Lung (tissue), 12 donors: ENCODE data around the gene GOLGA6L7. TPM values are rescaled to one million over a fixed set of nuclear protein-coding genes. Genes with fewer than 3 reads are reported as not detected.
"Not testable (repeated sequence)": the region's sequence is repeated elsewhere in the genome, so short reads cannot be mapped to it uniquely, and the experiment has no call there.

ENCODE experiments used
- ATAC-seq: fragments of 200-7000 bp; cut with Tn5 transposase; one replicate; pipeline ENCODE4 v1.9.1; 2020; ENCODE audit warnings: moderate number of reproducible peaks; ENCODE audit not compliant: insufficient read depth, low FRiP score
- DNase-seq, 3 donors: peaks; one replicate each; pipeline ENCODE4 v3.0.0-alpha.2; 2013 to 2017
- H3K27ac ChIP-seq, 2 donors: one replicate each; pipeline ENCODE4 v1.5.1; 2013; ENCODE audit warnings: mild to moderate bottlenecking in 2 of 2, moderate library complexity in 2 of 2, control low read depth in 1 of 2, inconsistent platforms in 1 of 2, low read depth in 1 of 2, low read length in 1 of 2
- H3K27me3 ChIP-seq, 3 donors: one replicate each; pipeline ENCODE4 v1.5.1; 2013; ENCODE audit warnings: low read length in 2 of 3; ENCODE audit not compliant: control insufficient read depth in 3 of 3, insufficient read depth in 3 of 3
- H3K36me3 ChIP-seq, 4 donors: one replicate each; pipeline ENCODE4 v1.5.1; 2013; ENCODE audit warnings: low read length in 4 of 4, mild to moderate bottlenecking in 1 of 4, moderate library complexity in 1 of 4; ENCODE audit not compliant: control insufficient read depth in 4 of 4, insufficient read depth in 4 of 4
- H3K4me1 ChIP-seq, 5 donors: one replicate each; pipeline ENCODE4 v1.5.1; 2013; ENCODE audit warnings: low read length in 5 of 5, mild to moderate bottlenecking in 2 of 5, moderate library complexity in 1 of 5; ENCODE audit not compliant: control insufficient read depth in 5 of 5, insufficient read depth in 5 of 5
- H3K4me3 ChIP-seq: one replicate; pipeline ENCODE4 v1.5.1; 2013; ENCODE audit warnings: mild to moderate bottlenecking, control low read depth, moderate library complexity
- H3K9ac ChIP-seq, 2 donors: one replicate each; pipeline ENCODE4 v1.5.1; 2013; ENCODE audit warnings: low read length in 2 of 2, control low read depth in 1 of 2; ENCODE audit not compliant: insufficient read depth in 1 of 2
- H3K9me3 ChIP-seq, 4 donors: one replicate each; pipeline ENCODE4 v1.5.1; 2013; ENCODE audit warnings: low read length in 3 of 4, mild to moderate bottlenecking in 1 of 4, moderate library complexity in 1 of 4; ENCODE audit not compliant: control insufficient read depth in 4 of 4, insufficient read depth in 3 of 4
- CTCF ChIP-seq: IDR thresholded peaks from 2 replicates; pipeline ENCODE4 v1.5.1; 2012; ENCODE audit warnings: mild to moderate bottlenecking; ENCODE audit errors: control extremely low read depth, extremely low read depth
- WGBS, 2 donors: extraction: QIAGEN DNeasy Blood & Tissue Kit; methylation state at CpG; one replicate each; pipeline ENCODE4 v1.1.7; 2013; 5-methylcytosine and 5-hydroxymethylcytosine counted together
- polyA plus RNA-seq, 2 donors: library from polyadenylated mRNA; stranded (reverse); fragments of 200-250 nt; gene quantifications; one replicate each; pipeline ENCODE4 v1.2.1, GENCODE V29; 2013
- total RNA-seq, 2 donors: library from RNA; depleted of rRNA in 1 of 2; stranded (reverse); fragments of >200 nt in 1 of 2; gene quantifications; one replicate each; pipeline ENCODE4 v1.2.1, GENCODE V29; 2014 to 2021
- donor health status: control.
- donor health status: control.
- donor health status: Bipolar disorder and iron deficiency.
- donor health status: healthy.
- donor health status: DM: yes; HTN: yes; CAD: no.

Gene GOLGA6L7
- total and polyA plus RNA-seq, 4 donors: not detected

GRCh38 chr15:28873006-28873405 is 24.6 kb upstream of the GOLGA6L7 start:
- WGBS, 2 donors: 93% methylated on average over 5 of the region's 5 CpGs
- Histone ChIP-seq H3K9me3 (peaks cover 0 to 14% (median 2%) of the 10 kb centered on the region in 4 donors), H3K9ac (no peak overlapping the region), H3K27ac (no peak overlapping the region), H3K27me3 (no peaks in the 10 kb centered on the region), H3K4me1 (peaks cover 0 to 5% (median 0%) of the 10 kb centered on the region in 5 donors), H3K4me3 (no peak overlapping the region), H3K36me3 (no peaks in the 10 kb centered on the region)
- no peak for ATAC-seq
- no peak for TF ChIP-seq CTCF
- DNase-seq: no peak

GRCh38 chr15:28871168-28871567 is 22.7 kb upstream of the GOLGA6L7 start:
- no peak for ATAC-seq
- H3K27me3 ChIP-seq: no peaks in the 10 kb centered on the region
- DNase-seq: no peak
- H3K9me3 ChIP-seq: peaks cover 0 to 19% (median 2%) of the 10 kb centered on the region in 4 donors
- H3K9ac ChIP-seq: no peak overlapping the region
- 90% methylated on average over 3 of the region's 3 CpGs for WGBS, 2 donors
- no peaks in the 10 kb centered on the region for H3K36me3 ChIP-seq
- peaks cover 0 to 5% (median 0%) of the 10 kb centered on the region in 5 donors for H3K4me1 ChIP-seq
- TF ChIP-seq CTCF: no peak
- H3K4me3 ChIP-seq: no peak overlapping the region
- no peak overlapping the region for H3K27ac ChIP-seq

- Histone ChIP-seq H3K4me1 (peaks cover 0 to 5% (median 0%) of the 10 kb centered on the region in 5 donors), H3K36me3 (no peaks in the 10 kb centered on the region), H3K27ac (no peak overlapping the region), H3K9ac (no peak overlapping the region), H3K9me3 (peaks cover 0 to 19% (median 2%) of the 10 kb centered on the region in 4 donors), H3K27me3 (no peaks in the 10 kb centered on the region), H3K4me3 (no peak overlapping the region)
- DNase-seq (peak; percentile 68 to 86 (median 77)), ATAC-seq (no peak)
- WGBS, 2 donors: 70 to 71% methylated on average over 9 of the region's 9 CpGs
- no peak for TF ChIP-seq CTCF
Measured at GRCh38 chr15:28868744-28869345, 20.4 kb upstream of the GOLGA6L7 start.

GRCh38 chr15:28861589-28862293 is 13.3 kb upstream of the GOLGA6L7 start:
- not testable (repeated sequence) for H3K27ac ChIP-seq, H3K9ac ChIP-seq, H3K4me1 ChIP-seq, H3K4me3 ChIP-seq, DNase-seq, H3K36me3 ChIP-seq, H3K9me3 ChIP-seq, ATAC-seq, H3K27me3 ChIP-seq
- 81 to 84% methylated on average over 11 of the region's 11 CpGs for WGBS, 2 donors
